HEK293 (cell line): ENCODE results near the gene TMEM45A.

Source experiments
- CTCF ChIA-PET: fragments of 350-600 bp; formaldehyde crosslinking; extraction: SDS; loops from one replicate; lab custom pipeline; 2021; ENCODE audit warnings: antibody characterized with exemption; lab: Yijun Ruan, JAX
- POLR2A ChIA-PET: fragments of 300-600 bp; formaldehyde crosslinking; extraction: SDS; loops from one replicate; lab custom pipeline; 2020; ENCODE audit warnings: antibody characterized with exemption, inconsistent platforms; lab: Yijun Ruan, JAX
- H3K27ac ChIP-seq: fragments of 200-500 bp; sonication (Bioruptor generic); 2 replicates; pipeline ENCODE4 v1.5.1; 2014; ENCODE audit warnings: low read depth, low read length, control low read depth, inconsistent platforms; ENCODE audit errors: extremely low read depth
- H3K36me3 ChIP-seq, 2 experiments: fragments of 200-500 bp in 1 of 2; sonication (Bioruptor generic) in 1 of 2; 1 replicate in 1 of 2; 2 replicates in 1 of 2; pipeline ENCODE4 v1.5.1; 2014 to 2017; ENCODE audit warnings: inconsistent platforms in 2 of 2, low read length in 2 of 2; ENCODE audit not compliant: control insufficient read depth in 2 of 2, insufficient read depth in 1 of 2
- H3K4me1 ChIP-seq: fragments of 200-500 bp; sonication (Bioruptor generic); 2 replicates; pipeline ENCODE4 v1.5.1; 2014; ENCODE audit warnings: mild to moderate bottlenecking, low read length, inconsistent platforms; ENCODE audit not compliant: control insufficient read depth, insufficient read depth
- H3K4me3 ChIP-seq: 2 replicates; pipeline ENCODE4 v1.5.1; 2011; ENCODE audit warnings: low read depth, mild to moderate bottlenecking, control low read depth, low read length, moderate library complexity
- H3K9me3 ChIP-seq: fragments of 200-500 bp; sonication (Bioruptor generic); 2 replicates; pipeline ENCODE4 v1.5.1; 2014; ENCODE audit warnings: low read depth, low read length, inconsistent platforms; ENCODE audit not compliant: control insufficient read depth, insufficient read depth
- BCL11A ChIP-seq: fragments of 450-650 bp; formaldehyde crosslinking; IDR thresholded peaks from 2 replicates; pipeline ENCODE4 v1.5.1; 2016; ENCODE audit warnings: low read depth, missing biosample characterization, missing genetic modification characterization
- EGR2 ChIP-seq: fragments of 450-650 bp; formaldehyde crosslinking; IDR thresholded peaks from 2 replicates; pipeline ENCODE4 v1.5.1; 2016; ENCODE audit warnings: low read depth, missing biosample characterization, missing genetic modification characterization
- GLI4 ChIP-seq: fragments of 450-650 bp; formaldehyde crosslinking; IDR thresholded peaks from 2 replicates; pipeline ENCODE4 v1.5.1; 2016; ENCODE audit warnings: missing biosample characterization, missing genetic modification characterization
- KLF1 ChIP-seq: fragments of 450-650 bp; formaldehyde crosslinking; IDR thresholded peaks from 2 replicates; pipeline ENCODE4 v1.5.1; 2016; ENCODE audit warnings: missing biosample characterization, missing genetic modification characterization
- KLF17 ChIP-seq: fragments of 450-650 bp; formaldehyde crosslinking; IDR thresholded peaks from 2 replicates; pipeline ENCODE4 v1.5.1; 2016; ENCODE audit warnings: missing biosample characterization, missing genetic modification characterization
- PRDM10 ChIP-seq: fragments of 450-650 bp; formaldehyde crosslinking; IDR thresholded peaks from 2 replicates; pipeline ENCODE4 v1.5.1; 2016; ENCODE audit warnings: missing biosample characterization, missing genetic modification characterization
- REST ChIP-seq: fragments of 450-650 bp; formaldehyde crosslinking; IDR thresholded peaks from 2 replicates; pipeline ENCODE4 v1.5.1; 2016; ENCODE audit warnings: missing biosample characterization, missing genetic modification characterization
- ZBTB21 ChIP-seq: fragments of 450-650 bp; formaldehyde crosslinking; IDR thresholded peaks from 2 replicates; pipeline ENCODE4 v1.5.1; 2017; ENCODE audit warnings: missing biosample characterization, missing genetic modification characterization
- ZNF148 ChIP-seq: fragments of 450-650 bp; formaldehyde crosslinking; IDR thresholded peaks from 2 replicates; pipeline ENCODE4 v1.5.0; 2017; ENCODE audit warnings: missing biosample characterization, missing genetic modification characterization, borderline replicate concordance
- ZNF202 ChIP-seq: fragments of 450-650 bp; formaldehyde crosslinking; IDR thresholded peaks from 2 replicates; pipeline ENCODE4 v1.5.1; 2016; ENCODE audit warnings: missing biosample characterization, missing genetic modification characterization, borderline replicate concordance
- ZNF266 ChIP-seq: fragments of 450-650 bp; formaldehyde crosslinking; IDR thresholded peaks from 2 replicates; pipeline ENCODE4 v1.5.1; 2016; ENCODE audit warnings: missing biosample characterization, missing genetic modification characterization, low read depth
- ZNF302 ChIP-seq: fragments of 450-650 bp; formaldehyde crosslinking; IDR thresholded peaks from 2 replicates; pipeline ENCODE4 v1.5.1; 2016; ENCODE audit warnings: missing biosample characterization, missing genetic modification characterization, low read depth
- ZNF521 ChIP-seq: fragments of 450-650 bp; formaldehyde crosslinking; IDR thresholded peaks from 2 replicates; pipeline ENCODE4 v1.5.1; 2017; ENCODE audit warnings: missing biosample characterization, mild to moderate bottlenecking, missing genetic modification characterization
- ZNF555 ChIP-seq: fragments of 450-650 bp; formaldehyde crosslinking; conservative IDR thresholded peaks from 2 replicates; pipeline ENCODE4 v1.5.1; 2017; ENCODE audit warnings: missing biosample characterization, mild to moderate bottlenecking, missing genetic modification characterization, inconsistent platforms
- ZNF629 ChIP-seq: fragments of 450-650 bp; formaldehyde crosslinking; IDR thresholded peaks from 2 replicates; pipeline ENCODE4 v1.5.1; 2017; ENCODE audit warnings: missing biosample characterization, missing genetic modification characterization
- ZSCAN18 ChIP-seq: fragments of 450-650 bp; formaldehyde crosslinking; IDR thresholded peaks from 2 replicates; pipeline ENCODE4 v1.5.1; 2016; ENCODE audit warnings: missing biosample characterization, missing genetic modification characterization
- TF ChIP-seq, protein P1 (sequence below): IDR thresholded peaks from 2 replicates; pipeline ENCODE4 v1.6.1; 2011; ENCODE audit warnings: mild to moderate bottlenecking, low read depth, low read length, borderline replicate concordance
- TF ChIP-seq, protein P2 (sequence below): fragments of 450-650 bp; formaldehyde crosslinking; IDR thresholded peaks from 2 replicates; pipeline ENCODE4 v1.5.1; 2016; ENCODE audit warnings: missing biosample characterization, missing genetic modification characterization

The TMEM45A gene

DNA sequence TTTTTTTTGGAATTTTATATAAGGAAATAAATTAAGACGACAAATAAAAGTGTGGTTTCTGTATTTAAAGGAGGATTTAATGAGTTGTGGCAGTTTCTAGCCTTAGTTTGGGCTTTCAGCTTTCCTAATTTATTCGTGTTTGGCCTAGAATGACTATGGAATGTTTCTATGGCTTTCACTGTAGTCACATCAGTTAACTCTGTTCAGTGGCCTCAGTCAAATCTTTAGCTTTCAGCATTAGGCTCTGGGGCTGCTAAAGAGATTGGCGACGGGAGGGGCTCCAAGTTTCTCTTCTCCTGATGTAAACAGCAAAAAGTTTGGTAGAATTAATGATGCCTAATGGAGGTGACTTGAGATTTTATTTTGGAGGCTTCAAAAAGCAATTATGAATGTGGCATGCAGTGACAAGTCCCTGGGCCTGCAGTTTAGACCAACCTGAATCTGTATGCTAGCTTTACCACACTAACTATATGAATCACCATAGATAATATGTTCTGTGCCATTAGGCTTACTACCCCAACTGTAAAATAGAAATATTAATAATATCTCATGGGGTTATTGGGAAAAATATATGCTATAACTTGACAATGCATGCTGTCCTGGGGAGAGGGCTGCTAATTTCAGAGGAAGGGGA is 69.9 kb downstream of the TMEM45A start:
- Histone ChIP-seq H3K27ac (no peak overlapping the region), H3K36me3 (no peaks in the 10 kb centered on the region), H3K9me3 (no peaks in the 10 kb centered on the region), H3K4me3 (no peak overlapping the region), H3K4me1 (no peaks in the 10 kb centered on the region)
- ChIA-PET POLR2A (no interaction called here), CTCF (no interaction called here)
- TF ChIP-seq ZNF266 (tag by site-specific recombination) (no peak), KLF1 (tag by site-specific recombination) (no peak), ZNF148 (tag by site-specific recombination) (no peak), REST (tag by site-specific recombination) (no peak), PRDM10 (tag by site-specific recombination) (no peak), EGR2 (tag by site-specific recombination) (no peak), ZSCAN18 (tag by site-specific recombination) (no peak), GLI4 (tag by site-specific recombination) (no peak), ZNF202 (tag by site-specific recombination) (no peak), ZNF302 (tag by site-specific recombination) (no peak), ZNF555 (tag by site-specific recombination) (no peak), ZNF521 (no peak), ZNF629 (tag by site-specific recombination) (no peak), ZBTB21 (tag by site-specific recombination) (no peak), KLF17 (tag by site-specific recombination) (no peak), BCL11A (tag by site-specific recombination) (no peak)
- TF ChIP-seq, protein P1, sequence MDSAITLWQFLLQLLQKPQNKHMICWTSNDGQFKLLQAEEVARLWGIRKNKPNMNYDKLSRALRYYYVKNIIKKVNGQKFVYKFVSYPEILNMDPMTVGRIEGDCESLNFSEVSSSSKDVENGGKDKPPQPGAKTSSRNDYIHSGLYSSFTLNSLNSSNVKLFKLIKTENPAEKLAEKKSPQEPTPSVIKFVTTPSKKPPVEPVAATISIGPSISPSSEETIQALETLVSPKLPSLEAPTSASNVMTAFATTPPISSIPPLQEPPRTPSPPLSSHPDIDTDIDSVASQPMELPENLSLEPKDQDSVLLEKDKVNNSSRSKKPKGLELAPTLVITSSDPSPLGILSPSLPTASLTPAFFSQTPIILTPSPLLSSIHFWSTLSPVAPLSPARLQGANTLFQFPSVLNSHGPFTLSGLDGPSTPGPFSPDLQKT, result no peak
- TF ChIP-seq, protein P2, sequence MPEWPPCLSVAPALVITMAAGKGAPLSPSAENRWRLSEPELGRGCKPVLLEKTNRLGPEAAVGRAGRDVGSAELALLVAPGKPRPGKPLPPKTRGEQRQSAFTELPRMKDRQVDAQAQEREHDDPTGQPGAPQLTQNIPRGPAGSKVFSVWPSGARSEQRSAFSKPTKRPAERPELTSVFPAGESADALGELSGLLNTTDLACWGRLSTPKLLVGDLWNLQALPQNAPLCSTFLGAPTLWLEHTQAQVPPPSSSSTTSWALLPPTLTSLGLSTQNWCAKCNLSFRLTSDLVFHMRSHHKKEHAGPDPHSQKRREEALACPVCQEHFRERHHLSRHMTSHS, result no peak
